Liver (tissue), 9 donors: ENCODE data around the gene WDR90. TPM values are rescaled to one million over a fixed set of nuclear protein-coding genes. Genes with fewer than 3 reads are reported as not detected.

Source experiments
- DNase-seq: peaks from one replicate; pipeline ENCODE4 v3.0.0-alpha.2; 2017; ENCODE audit warnings: low spot score
- H3K27ac ChIP-seq, 2 donors: one replicate each; pipeline ENCODE4 v1.7.0; 2013; ENCODE audit warnings: inconsistent platforms in 2 of 2, low read length in 2 of 2, control low read depth in 1 of 2, low read depth in 1 of 2, mild to moderate bottlenecking in 1 of 2
- H3K27me3 ChIP-seq, 4 donors: one replicate each; pipeline versions ENCODE4 v1.6.1 to v1.7.0; 2013; ENCODE audit warnings: low read length in 3 of 4, inconsistent platforms in 1 of 4, mild to moderate bottlenecking in 1 of 4, moderate library complexity in 1 of 4; ENCODE audit not compliant: control insufficient read depth in 4 of 4, insufficient read depth in 4 of 4
- H3K36me3 ChIP-seq, 4 donors: one replicate each; pipeline versions ENCODE4 v1.6.1 to v1.7.0; 2013; ENCODE audit warnings: low read length in 3 of 4, mild to moderate bottlenecking in 3 of 4, low read depth in 1 of 4, moderate library complexity in 1 of 4; ENCODE audit not compliant: control insufficient read depth in 4 of 4, insufficient read depth in 3 of 4
- H3K4me1 ChIP-seq, 4 donors: one replicate each; pipeline versions ENCODE4 v1.6.1 to v1.7.0; 2013; ENCODE audit warnings: low read length in 3 of 4, mild to moderate bottlenecking in 3 of 4, moderate library complexity in 1 of 4; ENCODE audit not compliant: control insufficient read depth in 4 of 4, insufficient read depth in 4 of 4
- H3K4me3 ChIP-seq, 3 donors: one replicate each; pipeline versions ENCODE4 v1.6.1 to v1.7.0; 2013; ENCODE audit warnings: low read length in 3 of 3, control low read depth in 1 of 3, low read depth in 1 of 3, mild to moderate bottlenecking in 1 of 3
- H3K9ac ChIP-seq, 2 donors: one replicate each; pipeline ENCODE4 v1.7.0; 2013; ENCODE audit warnings: low read length in 2 of 2, mild to moderate bottlenecking in 2 of 2, moderate library complexity in 2 of 2, control low read depth in 1 of 2, low read depth in 1 of 2
- H3K9me3 ChIP-seq, 4 donors: one replicate each; pipeline versions ENCODE4 v1.6.1 to v1.7.0; 2013; ENCODE audit warnings: low read length in 3 of 4; ENCODE audit not compliant: control insufficient read depth in 4 of 4
- ATF3 ChIP-seq: IDR thresholded peaks from 2 replicates; pipeline ENCODE4 v1.6.1; 2016; ENCODE audit warnings: antibody characterized with exemption
- CTCF ChIP-seq: fragments of 150-350 bp; IDR thresholded peaks from 2 replicates; pipeline ENCODE4 v1.5.1; 2017; ENCODE audit warnings: improper control_type of control experiment, low read depth, low read length; ENCODE audit not compliant: missing input control
- GABPA ChIP-seq, 2 donors: IDR thresholded peaks in 1 of 2; conservative IDR thresholded peaks in 1 of 2; 2 replicates each; pipeline ENCODE4 v1.6.1; 2016; ENCODE audit warnings: antibody characterized with exemption in 2 of 2, mild to moderate bottlenecking in 1 of 2, moderate library complexity in 1 of 2
- HNF4A ChIP-seq, 2 donors: conservative IDR thresholded peaks; 2 replicates each; pipeline ENCODE4 v1.6.1; 2016; ENCODE audit warnings: antibody characterized with exemption in 2 of 2, mild to moderate bottlenecking in 2 of 2
- HNF4G ChIP-seq: IDR thresholded peaks from 2 replicates; pipeline ENCODE4 v1.6.1; 2016; ENCODE audit warnings: antibody characterized with exemption
- REST ChIP-seq: IDR thresholded peaks from 2 replicates; pipeline ENCODE4 v1.6.1; 2016; ENCODE audit warnings: antibody characterized with exemption, mild to moderate bottlenecking
- RXRA ChIP-seq, 2 donors: IDR thresholded peaks; 2 replicates each; pipeline ENCODE4 v1.6.1; 2017 to 2018; ENCODE audit warnings: antibody characterized with exemption in 2 of 2, mild to moderate bottlenecking in 1 of 2
- SP1 ChIP-seq: IDR thresholded peaks from 2 replicates; pipeline ENCODE4 v1.6.1; 2018; ENCODE audit warnings: antibody characterized with exemption, mild to moderate bottlenecking
- TAF1 ChIP-seq: conservative IDR thresholded peaks from 2 replicates; pipeline ENCODE4 v1.6.1; 2016; ENCODE audit warnings: antibody characterized with exemption, mild to moderate bottlenecking
- YY1 ChIP-seq: IDR thresholded peaks from 2 replicates; pipeline ENCODE4 v1.6.1; 2016; ENCODE audit warnings: antibody characterized with exemption, mild to moderate bottlenecking
- WGBS: extraction: QIAGEN DNeasy Blood & Tissue Kit; methylation state at CpG from one replicate; pipeline ENCODE4 v1.1.7; 2013; 5-methylcytosine and 5-hydroxymethylcytosine counted together
- polyA plus RNA-seq, 2 donors: library from polyadenylated mRNA; stranded (reverse) in 1 of 2; unstranded in 1 of 2; fragments of 200-250 nt in 1 of 2; fragments of >200 nt in 1 of 2; fragmentation: Nextera tagmentation in 1 of 2; extraction: Ambion mirVana in 1 of 2; gene quantifications; one replicate each; pipeline versions ENCODE4 v1.2.1 to v1.2.3, GENCODE V29; 2013 to 2015
- total RNA-seq, 2 donors: library from RNA; depleted of rRNA; stranded (reverse); fragments of >200 nt; gene quantifications; one replicate each; pipeline ENCODE4 v1.2.3, GENCODE V29; 2014
- donor health status: healthy.
- donor health status: healthy.
- donor health status: healthy.
- donor health status: healthy.
- donor health status: healthy.

WDR90 gene
- total RNA-seq (10 to 100 TPM in 1 of 2 donors, 1 to 10 TPM in 1; 10.0 to 13.4 TPM), polyA plus RNA-seq (1 to 10 TPM; 4.7 to 5.9 TPM)

GRCh38 chr16:648781-649589 is at the start of gene WDR90:
WDR90 (plus strand) TSS chr16:649365; CDS start chr16:649417, 52 bp downstream.
- no peaks in the 10 kb centered on the region for H3K27me3 ChIP-seq
- WGBS: under 1% methylated on average over 91 of the region's 91 CpGs

More at GRCh38 chr16:648781-649589, at the start of gene WDR90:
- H3K27ac ChIP-seq: peak within 1 kb of the TSS; percentile 86 to 89
- H3K9ac ChIP-seq: peak within 1 kb of the TSS; percentile 63 to 80
- peaks cover 20 to 61% (median 44%) of the 10 kb centered on the region in 4 donors for H3K4me1 ChIP-seq
- TF ChIP-seq HNF4A (conservative IDR thresholded peaks at IDR 0.05) (peak; percentile 58 to 71), CTCF (no peak), ATF3 (no peak), REST (no peak), RXRA (IDR thresholded peaks at IDR 0.05) (no peak), TAF1 (no peak), SP1 (peak; percentile 27), GABPA (IDR thresholded peaks at IDR 0.05 in 1 of 2, conservative IDR thresholded peaks at IDR 0.05 in 1 of 2) (peak in 1 of 2 donors; percentile 89), HNF4G (no peak), YY1 (peak; percentile 97)
- DNase-seq: peak; percentile 92
- H3K9me3 ChIP-seq: no peaks in the 10 kb centered on the region
- peak within 1 kb of the TSS; percentile 69 to 75 (median 75) for H3K4me3 ChIP-seq
- H3K36me3 ChIP-seq: no peaks in the 10 kb centered on the region
